GM20000 (cell line): ENCODE results near the gene RPL5.
A peak's percentile ranks its signal among the peaks of the same experiment; 100 is the strongest.

Source experiments
- DNase-seq: peaks from one replicate; pipeline ENCODE4 v3.0.0; 2012; ENCODE audit warnings: low spot score
- CTCF ChIP-seq: IDR thresholded peaks from 2 replicates; pipeline ENCODE4 v1.5.1; 2012; ENCODE audit warnings: mild to moderate bottlenecking, control low read depth; ENCODE audit errors: extremely low read depth, missing control alignments

Gene RPL5

GRCh38 chr1:92855236-92855635, 23.4 kb downstream of the RPL5 start:
- TF ChIP-seq CTCF, result no peak
- DNase-seq, result no peak

GRCh38 chr1:92857817-92858216, 26.0 kb downstream of the RPL5 start:
- no peak for DNase-seq
- no peak for TF ChIP-seq CTCF

DNA sequence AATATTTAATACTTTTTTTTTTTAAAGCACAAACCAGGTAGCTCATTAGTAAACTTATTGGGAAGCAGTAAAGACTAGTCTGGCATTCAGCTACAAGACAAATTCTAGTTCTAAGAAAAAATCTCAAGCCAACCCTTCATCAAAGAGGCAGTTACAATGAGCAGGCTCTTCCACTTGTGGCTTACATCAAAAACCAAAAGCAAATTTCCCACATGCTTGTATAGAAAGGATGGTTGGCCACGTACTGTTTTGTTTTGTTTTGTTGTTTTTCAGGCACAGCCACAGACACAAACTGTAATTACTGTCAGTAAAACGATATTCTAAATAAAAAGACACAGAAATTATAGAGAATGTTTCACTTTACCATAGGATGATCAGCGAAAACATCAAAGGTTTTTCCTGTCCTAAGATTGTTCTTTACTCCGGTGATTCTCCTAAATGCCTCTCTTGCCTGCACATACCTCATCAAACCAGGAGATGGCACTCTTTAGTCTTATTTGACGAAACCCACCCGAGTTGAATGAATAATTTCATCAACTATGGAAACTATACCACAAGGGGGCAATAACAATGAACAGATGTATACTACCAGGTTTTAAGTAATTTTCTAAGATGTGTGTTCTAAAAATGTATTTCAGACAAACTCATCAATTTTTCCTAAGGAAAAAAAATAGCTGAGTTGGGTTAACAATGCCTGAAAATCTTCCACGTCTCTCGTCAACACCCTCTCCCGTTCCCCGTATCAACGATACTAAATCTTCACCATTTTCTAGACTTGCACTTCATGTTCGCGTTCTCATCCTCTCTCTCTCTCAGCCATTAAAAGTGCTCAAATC, 26.9 kb downstream of the RPL5 start:
- DNase-seq, result peak; percentile 61
- TF ChIP-seq CTCF, result peak; percentile 73

DNA sequence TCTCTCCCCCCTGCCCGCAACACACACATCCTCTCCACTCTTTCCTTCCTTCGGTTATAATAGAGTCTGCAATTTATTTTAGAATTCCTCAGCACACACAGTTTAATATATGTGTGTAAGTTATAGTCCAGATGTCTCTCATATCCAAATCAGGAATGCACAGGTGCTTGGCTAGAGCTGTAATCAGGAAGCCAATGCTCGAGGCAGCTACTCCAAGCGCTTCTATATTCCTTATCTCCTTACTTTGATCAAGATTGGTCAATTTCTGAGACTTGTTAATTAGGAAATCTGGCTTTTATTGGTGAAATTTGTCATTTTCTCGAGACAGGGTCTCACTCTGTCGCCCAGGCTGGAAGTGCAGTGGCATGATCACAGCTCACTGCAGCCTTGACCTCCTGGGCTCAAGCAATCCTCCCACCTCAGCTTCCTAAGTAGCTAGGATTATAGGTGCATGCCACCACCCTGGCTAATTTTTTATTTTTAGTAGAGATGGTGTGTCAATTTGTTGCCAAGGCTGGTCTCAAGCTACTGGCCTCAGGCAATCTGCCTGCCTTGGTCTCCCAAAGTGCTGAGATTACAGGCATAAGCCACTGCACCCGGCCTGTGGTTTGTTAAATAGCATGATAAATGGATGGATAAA, 27.7 kb downstream of the RPL5 start:
- DNase-seq, result no peak

DNA sequence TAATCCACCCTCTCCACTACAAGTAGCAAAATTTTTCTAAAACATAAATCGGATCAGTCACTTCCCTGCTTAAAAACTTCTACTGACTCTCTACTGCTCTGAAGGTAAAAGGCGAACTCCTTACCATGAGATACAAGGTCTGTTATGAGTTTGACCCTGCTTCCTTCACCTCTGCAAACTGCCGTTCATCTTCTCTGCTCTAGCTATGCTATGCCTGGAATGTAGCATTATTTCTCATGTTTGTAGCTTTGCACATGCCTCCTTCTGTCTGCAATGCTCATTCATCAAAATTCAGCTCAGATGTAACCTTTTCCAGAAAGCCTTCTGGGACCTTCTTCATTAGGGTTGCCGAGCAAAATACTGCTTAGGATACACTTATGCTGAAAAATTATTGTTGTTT, 30.8 kb downstream of the RPL5 start:
- no peak for DNase-seq
- no peak for TF ChIP-seq CTCF

More for the DNA sequence above, 27.7 kb downstream of the RPL5 start:
- no peak for TF ChIP-seq CTCF

- no peak for TF ChIP-seq CTCF
- no peak for DNase-seq
Observed at GRCh38 chr1:92864131-92864530, 32.3 kb downstream of the RPL5 start.

GRCh38 chr1:92870591-92870990, 38.8 kb downstream of the RPL5 start:
- DNase-seq, result no peak
- TF ChIP-seq CTCF, result no peak
